ENCODE data around the gene EXTL1. TPM values are rescaled to one million over a fixed set of nuclear protein-coding genes. Genes with fewer than 3 reads are reported as not detected.

Gene EXTL1
- total RNA-seq, 1 experiment from 2014 or later = 0.15 TPM

- TF ChIP-seq REST (IDR thresholded peaks at IDR 0.05; ENCODE audit: low read depth) (no peak), SRF (IDR thresholded peaks at IDR 0.05; ENCODE audit: low read depth) (no peak), SP1 (IDR thresholded peaks at IDR 0.05; ENCODE audit: low read depth) (no peak), TCF7L2 (IDR thresholded peaks at IDR 0.05; ENCODE audit: borderline replicate concordance, extremely low read depth, insufficient read depth, insufficient read length) (no peak), CBX3 (IDR thresholded peaks at IDR 0.05; ENCODE audit: low read depth) (no peak), POLR2AphosphoS5 (IDR thresholded peaks at IDR 0.05; ENCODE audit: low read depth, low read length) (no peak)
Observed at GRCh38 chr1:26060832-26061574, 39.4 kb downstream of the EXTL1 start (continued).

DNA sequence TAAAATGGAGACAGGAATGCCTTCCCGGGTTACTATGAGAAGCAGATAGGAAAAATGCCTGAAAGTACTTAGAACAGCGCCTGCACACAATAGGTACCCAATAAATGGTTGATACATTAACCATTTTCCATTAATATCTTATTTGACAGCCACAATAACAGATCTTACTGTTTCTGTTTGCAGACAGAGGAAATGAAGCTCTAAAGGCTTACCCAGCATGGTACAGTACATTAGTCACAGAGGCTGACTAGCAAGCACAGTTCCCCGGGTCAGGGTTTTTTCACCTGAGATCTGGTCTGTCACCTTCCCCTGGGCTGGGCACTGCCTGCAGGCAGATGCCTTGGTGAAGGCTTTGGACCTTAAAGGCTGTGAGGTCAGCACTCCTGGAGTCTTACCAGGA lies 43.0 kb downstream of the EXTL1 start:
- Histone ChIP-seq H3K9ac (ENCODE audit: low read length) (no peak overlapping the region), H3K9me3 (ENCODE audit: control insufficient read depth in 1 of 2, insufficient read depth in 1 of 2, low read depth in 1 of 2, low read length in 2 of 2) (no peaks in the 10 kb centered on the region), H3K27ac (ENCODE audit: low read depth, low read length) (no peak overlapping the region), H3K4me2 (ENCODE audit: low read length) (no peak overlapping the region), H2AFZ (ENCODE audit: low read depth, low read length, poor library complexity, severe bottlenecking) (no peak overlapping the region), H4K20me1 (ENCODE audit: insufficient read depth) (no peaks in the 10 kb centered on the region), H3K4me3 (replicated peaks in 1 of 2; ENCODE audit: low read depth in 1 of 2, low read length in 2 of 2) (no peak overlapping the region), H3K9me2 (ENCODE audit: insufficient read depth) (no peaks in the 10 kb centered on the region), H3K79me2 (ENCODE audit: insufficient read depth, low read length) (no peaks in the 10 kb centered on the region), H3K27me3 (ENCODE audit: insufficient read depth, low read length) (no peaks in the 10 kb centered on the region; the same call in 1 of the 2 replicates), H3K36me3 (ENCODE audit: control insufficient read depth in 1 of 2, insufficient read depth in 2 of 2, low read length in 2 of 2) (no peaks in the 10 kb centered on the region), H3K4me1 (ENCODE audit: control insufficient read depth in 1 of 2, insufficient read depth in 2 of 2, low read length in 2 of 2) (no peaks in the 10 kb centered on the region)
- BruUV-seq (replicated peaks) = no TSS peak
- DNase-seq (ENCODE audit: low read depth, low spot score) (no peak), ATAC-seq (no peak)
- RAD21 ChIA-PET (ENCODE audit: low non-redundant PET in 1 of 2, low total read pairs in 2 of 2, uncharacterized antibody in 2 of 2, unreplicated experiment in 2 of 2) = no interaction called here
- CTCF ChIA-PET = no interaction called here
- POLR2A ChIA-PET = no interaction called here
- intact Hi-C loops (cut with micrococcal nuclease) = no loop called here
- no peak for TF ChIP-seq EZH2 (IDR thresholded peaks at IDR 0.05)
- TF ChIP-seq, protein P1, sequence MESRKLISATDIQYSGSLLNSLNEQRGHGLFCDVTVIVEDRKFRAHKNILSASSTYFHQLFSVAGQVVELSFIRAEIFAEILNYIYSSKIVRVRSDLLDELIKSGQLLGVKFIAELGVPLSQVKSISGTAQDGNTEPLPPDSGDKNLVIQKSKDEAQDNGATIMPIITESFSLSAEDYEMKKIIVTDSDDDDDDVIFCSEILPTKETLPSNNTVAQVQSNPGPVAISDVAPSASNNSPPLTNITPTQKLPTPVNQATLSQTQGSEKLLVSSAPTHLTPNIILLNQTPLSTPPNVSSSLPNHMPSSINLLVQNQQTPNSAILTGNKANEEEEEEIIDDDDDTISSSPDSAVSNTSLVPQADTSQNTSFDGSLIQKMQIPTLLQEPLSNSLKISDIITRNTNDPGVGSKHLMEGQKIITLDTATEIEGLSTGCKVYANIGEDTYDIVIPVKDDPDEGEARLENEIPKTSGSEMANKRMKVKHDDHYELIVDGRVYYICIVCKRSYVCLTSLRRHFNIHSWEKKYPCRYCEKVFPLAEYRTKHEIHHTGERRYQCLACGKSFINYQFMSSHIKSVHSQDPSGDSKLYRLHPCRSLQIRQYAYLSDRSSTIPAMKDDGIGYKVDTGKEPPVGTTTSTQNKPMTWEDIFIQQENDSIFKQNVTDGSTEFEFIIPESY (IDR thresholded peaks at IDR 0.05; ENCODE audit: extremely low read depth, insufficient replicate concordance, low read length) = no peak
- no peak for TF ChIP-seq REST (IDR thresholded peaks at IDR 0.05; ENCODE audit: low read depth)
- no peak for TF ChIP-seq CEBPB (IDR thresholded peaks at IDR 0.05; ENCODE audit: low read depth)
- no peak for TF ChIP-seq CBX3 (IDR thresholded peaks at IDR 0.05; ENCODE audit: low read depth)
- TF ChIP-seq EGR1 (IDR thresholded peaks at IDR 0.05; ENCODE audit: low read depth) = no peak
- TF ChIP-seq SP1 (IDR thresholded peaks at IDR 0.05; ENCODE audit: low read depth) = no peak
- no peak for TF ChIP-seq ELF1 (IDR thresholded peaks at IDR 0.05; ENCODE audit: borderline replicate concordance, low read depth)
- TF ChIP-seq, protein P2, sequence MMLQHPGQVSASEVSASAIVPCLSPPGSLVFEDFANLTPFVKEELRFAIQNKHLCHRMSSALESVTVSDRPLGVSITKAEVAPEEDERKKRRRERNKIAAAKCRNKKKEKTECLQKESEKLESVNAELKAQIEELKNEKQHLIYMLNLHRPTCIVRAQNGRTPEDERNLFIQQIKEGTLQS (IDR thresholded peaks at IDR 0.05) = no peak
- TF ChIP-seq ZFX (IDR thresholded peaks at IDR 0.05) = no peak
- TF ChIP-seq RAD21 (IDR thresholded peaks at IDR 0.05; ENCODE audit: low read depth) = no peak
